Stimulated activated CD4-positive, alpha-beta T cell treated with anti-CD3 and anti-CD28 coated beads, TNF-alpha, amount 100 ng/mL, for 24 hours (primary cell): ENCODE data around the gene FMO5.
"Not testable (repeated sequence)": the region's sequence is repeated elsewhere in the genome, so short reads cannot be mapped to it uniquely, and the experiment has no call there.

Experiments
- DNase-seq, 3 experiments: peaks; one replicate each; pipeline ENCODE4 v3.0.0-alpha.2; 2020; ENCODE audit warnings: low read depth in 3 of 3

FMO5 gene

GRCh38 chr1:147208619-147209018 is 16.5 kb downstream of the FMO5 start:
- DNase-seq: no peak

GRCh38 chr1:147207192-147207591 is 17.9 kb downstream of the FMO5 start:
- no peak for DNase-seq

- DNase-seq: no peak
Observed at GRCh38 chr1:147204080-147204479, 21.1 kb downstream of the FMO5 start.

GRCh38 chr1:147202576-147202975 is 22.6 kb downstream of the FMO5 start:
- no peak for DNase-seq

GRCh38 chr1:147201786-147202185 is 23.4 kb downstream of the FMO5 start:
- DNase-seq: no peak

GRCh38 chr1:147201276-147201675 is 23.9 kb downstream of the FMO5 start:
- DNase-seq: no peak

GRCh38 chr1:147197324-147197723 is 27.8 kb downstream of the FMO5 start:
- DNase-seq: not testable (repeated sequence)

GRCh38 chr1:147189514-147189913 is 35.6 kb downstream of the FMO5 start:
- no peak for DNase-seq

- no peak for DNase-seq
Observed at GRCh38 chr1:147185432-147185831, 39.7 kb downstream of the FMO5 start.

- no peak for DNase-seq
Observed at GRCh38 chr1:147177611-147178380, 47.3 kb downstream of the FMO5 start.

- DNase-seq: peak; percentile 78 to 89 (median 81)
Observed at GRCh38 chr1:147172168-147173016, 52.7 kb downstream of the FMO5 start, which contains the start of gene PRKAB2. PRKAB2 (minus strand) TSS chr1:147172470; CDS start chr1:147172144, 326 bp downstream.

- DNase-seq: no peak
Observed at GRCh38 chr1:147171399-147172167, 53.6 kb downstream of the FMO5 start.

GRCh38 chr1:147169840-147170674 is 55.1 kb downstream of the FMO5 start:
- no peak for DNase-seq

GRCh38 chr1:147169171-147169570 is 56.0 kb downstream of the FMO5 start:
- no peak for DNase-seq

GRCh38 chr1:147168626-147169058 is 56.5 kb downstream of the FMO5 start:
- no peak for DNase-seq

- DNase-seq: no peak
Observed at GRCh38 chr1:147167365-147167764, 57.8 kb downstream of the FMO5 start.

GRCh38 chr1:147163019-147163418 is 62.1 kb downstream of the FMO5 start:
- DNase-seq: no peak

GRCh38 chr1:147162093-147162492 is 63.0 kb downstream of the FMO5 start:
- DNase-seq: no peak

- DNase-seq: not testable (repeated sequence)
Observed at GRCh38 chr1:147157116-147157515, 68.0 kb downstream of the FMO5 start.

- no peak for DNase-seq
Observed at GRCh38 chr1:147156642-147157041, 68.5 kb downstream of the FMO5 start.

- no peak for DNase-seq
Observed at GRCh38 chr1:147152772-147153171, 72.4 kb downstream of the FMO5 start.
